ENCODE results near the gene TMC1. TPM values are rescaled to one million over a fixed set of nuclear protein-coding genes. Genes with fewer than 3 reads are reported as not detected.

TMC1 gene
- total and polyA plus RNA-seq, 2 of the 8 experiments (the other 6 are each of a cell fraction or from before 2014, with no cell fraction given), result 0.95 to 0.98 TPM

GRCh38 chr9:72884508-72884907 is 363.1 kb downstream of the TMC1 start:
- CTCF ChIA-PET (ENCODE audit: partially characterized antibody), result interaction anchor here (0.6 to 1.4 kb wide), 5 partner anchors 12 to 223 kb away, joined by 3 to 4 read pairs (median 3); no protein-coding TSS in a partner anchor
- no peaks in the 10 kb centered on the region for H3K36me3 ChIP-seq (ENCODE audit: control insufficient read depth in 2 of 4, insufficient read depth in 4 of 4, low read length in 3 of 4)
- H2BK5ac ChIP-seq (ENCODE audit: low read depth, low read length), result no peak overlapping the region
- no peaks in the 10 kb centered on the region for H4K20me1 ChIP-seq (replicated peaks in 1 of 2; ENCODE audit: control insufficient read depth in 1 of 2, insufficient read depth in 2 of 2, low read length in 2 of 2)
- H2BK20ac ChIP-seq (ENCODE audit: low read length), result no peak overlapping the region
- no peak overlapping the region for H3K56ac ChIP-seq (replicated peaks; ENCODE audit: insufficient read length, low read depth, low read length)
- no peak overlapping the region for H3K14ac ChIP-seq (ENCODE audit: insufficient read length)
- no peak overlapping the region for H2BK15ac ChIP-seq (ENCODE audit: low read length)
- no peak overlapping the region for H3K4me2 ChIP-seq (ENCODE audit: insufficient read depth in 1 of 2, low read depth in 2 of 2, low read length in 2 of 2)
- no peak overlapping the region for H3K4me3 ChIP-seq (ENCODE audit: extremely low read depth in 1 of 4, insufficient read depth in 2 of 4, low read depth in 3 of 4, low read length in 4 of 4)
- H2BK12ac ChIP-seq (ENCODE audit: low read depth, low read length), result no peak overlapping the region
- H3K27me3 ChIP-seq (replicated peaks in 1 of 4; ENCODE audit: control insufficient read depth in 3 of 4, extremely low read depth in 1 of 4, insufficient read depth in 3 of 4, low read length in 3 of 4), result no peaks in the 10 kb centered on the region
- no peak for TF ChIP-seq SRF (IDR thresholded peaks at IDR 0.05; ENCODE audit: low read depth, low read length)
- no peak for TF ChIP-seq CTCF (IDR thresholded peaks at IDR 0.05; ENCODE audit: control extremely low read depth in 1 of 3, insufficient read depth in 1 of 3, low read depth in 1 of 3, low read length in 3 of 3)
- no peak for TF ChIP-seq JUN (IDR thresholded peaks at IDR 0.05; ENCODE audit: low read depth, low read length)
- no peak for TF ChIP-seq CBX8 (IDR thresholded peaks at IDR 0.05; ENCODE audit: borderline replicate concordance, low read depth, low read length)
- no peak for TF ChIP-seq EGR1 (IDR thresholded peaks at IDR 0.05; ENCODE audit: borderline replicate concordance, low read depth, low read length)
- peaks cover 0 to 3% of the 10 kb centered on the region in 2 experiments; a peak in 1 of 4 replicates for H3K9me3 ChIP-seq (ENCODE audit: insufficient read depth in 2 of 2, low read depth in 1 of 2, low read length in 1 of 2)
- POLR2A ChIA-PET (ENCODE audit: partially characterized antibody), result no interaction called here
- H3K4ac ChIP-seq (replicated peaks; ENCODE audit: insufficient read length, low read depth, low read length), result no peak overlapping the region
- no peak overlapping the region for H3K23ac ChIP-seq (ENCODE audit: insufficient read length)
- H3K27ac ChIP-seq (ENCODE audit: low read depth, low read length), result no peak overlapping the region
- H3K23me2 ChIP-seq (ENCODE audit: low read depth, low read length), result no peaks in the 10 kb centered on the region
- H3K4me1 ChIP-seq (replicated peaks in 1 of 4; ENCODE audit: control insufficient read depth in 3 of 4, insufficient read depth in 4 of 4, low read length in 3 of 4), result no peaks in the 10 kb centered on the region
- no peak for DNase-seq (ENCODE audit: low read depth in 1 of 2, low spot score in 2 of 2)
- H2BK120ac ChIP-seq (replicated peaks; ENCODE audit: low read depth, low read length), result no peak overlapping the region
- H2AK5ac ChIP-seq (ENCODE audit: low read depth, low read length), result no peak overlapping the region
- FAIRE-seq, result no peak
- no peak overlapping the region for H3K9ac ChIP-seq (replicated peaks in 1 of 4; ENCODE audit: extremely low read depth in 1 of 4, low read depth in 3 of 4, low read length in 3 of 4)
- no peak overlapping the region for H3K18ac ChIP-seq (ENCODE audit: extremely low read depth, low read length)
- no peak overlapping the region for H4K5ac ChIP-seq (ENCODE audit: insufficient read length, low read depth, low read length)
- 90% methylated on average over 1 of the region's 1 CpG; no CpG with 5 or more reads in 1 of the 2 experiments for WGBS, 2 experiments (ENCODE audit: extremely low coverage in 1 of 2, insufficient coverage in 1 of 2, insufficient read length in 1 of 2, insufficient replicate concordance in 2 of 2, low coverage in 1 of 2, low lambda C conversion rate in 2 of 2, missing lambda C conversion rate in 1 of 2)
- no peaks in the 10 kb centered on the region for H3K79me2 ChIP-seq (ENCODE audit: control insufficient read depth in 1 of 2, insufficient read depth in 2 of 2, low read length in 2 of 2)
- H4K8ac ChIP-seq (ENCODE audit: extremely low read depth, insufficient read depth, low read length), result no peak overlapping the region
- H4K91ac ChIP-seq (replicated peaks; ENCODE audit: insufficient read length, low read length), result no peak overlapping the region
- no peaks in the 10 kb centered on the region for H3K79me1 ChIP-seq (ENCODE audit: low read depth, low read length)
- H2AFZ ChIP-seq (ENCODE audit: low read length), result no peak overlapping the region

Measured in H1 (cell line).